ENCODE results near the gene THBS2.

DNA sequence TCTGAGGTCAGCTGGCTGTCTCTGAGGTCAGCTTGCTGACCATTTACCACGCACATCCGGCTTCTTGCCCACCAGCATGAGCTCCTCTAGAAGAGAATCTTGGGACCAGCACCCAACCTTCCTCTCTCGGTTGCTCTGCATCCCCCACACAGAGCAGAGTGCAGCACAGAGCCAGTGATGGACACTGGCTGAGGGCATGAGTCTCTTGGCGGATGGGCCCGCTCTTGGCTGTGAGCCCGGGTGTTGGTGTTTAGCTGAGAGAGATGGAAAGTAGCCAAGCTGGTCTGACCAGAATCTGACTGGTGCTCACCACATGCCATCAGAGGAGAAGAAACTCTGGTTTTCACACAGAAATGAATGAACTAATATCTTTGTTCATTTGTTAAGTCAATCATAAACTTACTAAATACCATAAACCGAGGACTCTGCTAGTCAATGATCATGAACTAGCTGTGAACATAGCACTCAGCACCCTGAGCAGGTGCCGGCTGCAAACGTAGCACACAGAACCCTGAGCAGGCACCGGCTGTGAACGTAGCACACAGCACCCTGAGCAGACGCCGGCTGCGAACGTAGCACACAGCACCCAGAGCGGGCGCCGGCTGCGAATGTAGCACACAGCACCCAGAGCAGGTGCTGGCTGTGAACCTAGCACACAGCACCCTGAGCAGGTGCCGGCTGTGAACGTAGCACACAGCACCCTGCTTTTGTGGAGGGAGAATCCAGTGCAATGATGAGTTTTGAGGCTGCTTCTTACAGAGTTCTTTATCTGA is 10.4 kb upstream of the THBS2 start:
- TF ChIP-seq CTCF (IDR thresholded peaks at IDR 0.05 in 4 of 5, conservative IDR thresholded peaks at IDR 0.05 in 1 of 5): no peak
- TF ChIP-seq POLR2A (IDR thresholded peaks at IDR 0.05): no peak
